HG02678 (cell line): Measurements from ENCODE around the gene HTR2C.
"Not testable (repeated sequence)": the region's sequence is repeated elsewhere in the genome, so short reads cannot be mapped to it uniquely, and the experiment has no call there.

ENCODE experiments used
- ATAC-seq: cut with Tn5 transposase; IDR thresholded peaks from one replicate; pipeline ENCODE4 v1.9.1; 2021; ENCODE audit warnings: mild to moderate bottlenecking, moderate library complexity; ENCODE audit not compliant: unreplicated experiment

Gene HTR2C

DNA sequence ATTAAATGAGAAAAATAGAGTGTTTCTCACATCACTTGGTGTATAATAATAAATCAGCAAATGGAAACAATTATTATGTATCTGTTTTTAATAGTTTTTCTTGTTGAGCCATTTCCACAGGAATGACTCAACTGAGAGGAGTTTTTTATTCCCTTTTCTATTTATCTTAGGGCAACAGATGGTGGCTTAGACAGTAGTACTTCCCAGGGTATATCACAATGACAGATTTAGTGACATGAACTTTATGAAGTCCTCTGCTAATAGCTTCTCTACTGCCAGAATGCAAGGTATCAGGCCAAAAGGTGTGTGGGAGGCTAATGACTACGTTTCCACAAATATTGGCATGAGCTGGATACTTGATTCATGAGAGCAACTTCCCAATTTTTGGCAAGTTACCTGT lies 126.7 kb downstream of the HTR2C start:
- ATAC-seq: no peak

DNA sequence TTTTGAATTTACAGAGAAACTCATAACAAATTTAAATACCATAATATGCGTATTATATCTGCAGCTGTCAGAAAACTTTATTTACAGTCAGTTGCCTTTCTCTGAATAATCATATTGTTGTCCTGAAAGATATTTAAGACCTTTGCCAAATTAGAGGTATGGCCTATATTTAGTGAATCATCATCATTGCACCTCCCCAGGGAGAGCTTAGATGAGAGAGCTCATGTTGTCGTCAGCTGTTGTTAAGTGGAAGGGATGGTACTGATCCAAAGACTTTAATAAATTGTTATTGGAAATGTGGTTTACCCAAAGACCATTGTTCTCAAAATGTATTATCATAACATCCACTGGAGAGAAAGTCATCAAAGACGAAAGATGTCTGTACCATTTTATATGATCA lies 128.6 kb downstream of the HTR2C start:
- ATAC-seq: no peak

DNA sequence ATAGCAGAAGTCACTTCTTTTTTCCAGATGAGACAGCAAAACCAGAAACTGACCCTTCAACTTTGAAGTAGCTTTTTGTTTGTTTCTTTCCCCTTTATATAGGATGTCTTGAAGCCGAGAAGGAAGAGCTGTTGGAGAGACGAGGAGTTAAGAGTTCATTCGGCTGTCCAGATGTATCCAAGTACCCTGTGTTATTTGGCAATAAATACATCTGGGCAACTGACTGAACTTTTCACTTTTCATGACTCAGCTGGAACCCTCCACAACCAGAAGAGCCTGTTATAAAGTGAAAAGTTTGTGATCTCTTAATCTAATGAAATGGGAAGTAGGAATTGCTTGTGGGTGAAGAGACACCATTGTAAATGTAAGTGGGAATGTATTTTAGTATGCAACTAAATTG lies 131.2 kb downstream of the HTR2C start:
- no peak for ATAC-seq

DNA sequence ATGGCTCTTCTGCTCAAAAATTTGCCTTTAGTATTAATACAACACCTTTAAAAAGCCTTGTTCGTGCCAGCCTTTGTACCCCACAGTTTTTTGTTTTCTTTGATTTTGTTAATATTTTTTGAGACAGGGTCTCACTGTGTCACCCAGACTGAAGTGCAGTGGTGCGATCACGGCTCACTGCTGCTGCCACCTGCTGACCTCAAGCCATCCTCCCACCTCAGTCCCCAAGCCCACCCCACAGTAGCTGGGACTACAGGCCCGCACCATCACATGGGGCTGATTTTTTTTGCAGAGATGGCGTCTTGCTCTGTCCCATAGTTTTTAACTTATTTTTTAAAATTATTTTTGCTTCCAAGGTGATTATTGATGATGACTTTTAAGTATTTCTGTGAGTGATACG lies 134.0 kb downstream of the HTR2C start:
- no peak for ATAC-seq

DNA sequence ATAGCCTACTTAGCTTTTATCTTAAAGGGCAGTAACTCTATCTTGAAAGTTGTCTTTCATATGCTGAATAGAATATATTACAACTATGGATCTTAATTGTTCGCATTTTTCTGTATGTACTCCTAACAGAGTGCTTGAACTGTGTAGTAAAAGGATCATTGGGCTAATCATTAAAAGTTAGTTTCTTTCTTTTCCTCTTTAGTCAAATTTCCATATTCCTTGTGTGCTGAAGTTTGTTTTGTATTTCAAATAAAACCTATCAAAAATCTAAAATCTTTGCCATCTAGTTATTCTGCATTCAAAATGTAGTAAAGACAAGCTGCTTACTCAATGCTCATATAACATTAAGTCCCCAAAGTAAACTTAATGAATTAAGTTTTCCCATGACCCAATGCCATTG lies 182.7 kb downstream of the HTR2C start:
- no peak for ATAC-seq

DNA sequence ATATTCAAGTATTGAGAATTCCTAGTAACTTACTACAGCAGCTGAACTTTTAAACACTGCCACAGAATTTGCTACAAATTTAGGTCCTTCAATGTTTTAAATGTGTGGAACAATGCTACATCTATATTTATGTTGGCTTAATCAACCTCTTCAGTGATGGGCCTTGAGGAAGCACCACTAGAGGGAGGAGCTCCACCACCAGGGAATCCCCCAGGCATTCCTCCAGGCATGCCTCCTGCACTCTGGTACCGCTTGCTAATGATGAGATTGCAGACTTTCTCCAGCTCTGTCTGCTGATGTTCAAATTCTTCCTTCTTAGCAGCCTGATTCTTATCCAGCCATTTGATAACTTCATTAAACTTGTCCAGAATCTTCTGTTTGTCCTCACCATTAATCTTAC lies 190.8 kb downstream of the HTR2C start:
- no peak for ATAC-seq

DNA sequence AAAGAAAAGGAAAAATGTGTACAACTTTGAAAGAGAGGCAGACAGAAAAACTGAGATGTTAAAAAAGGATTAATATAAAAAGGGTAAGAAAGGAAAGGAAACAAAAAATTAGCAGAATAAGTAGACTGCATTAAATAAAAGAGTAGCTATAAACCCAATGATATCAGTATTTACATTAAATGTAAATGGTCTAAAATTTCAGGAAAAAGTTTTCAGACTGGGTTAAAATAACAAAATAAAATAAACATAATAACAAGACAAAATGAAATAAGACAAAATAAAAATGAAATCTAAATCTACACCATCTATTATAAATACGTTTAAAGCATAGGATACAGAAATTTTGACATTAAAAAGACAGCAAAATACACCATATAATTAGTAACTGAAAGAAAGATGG lies 199.0 kb downstream of the HTR2C start:
- no peak for ATAC-seq

DNA sequence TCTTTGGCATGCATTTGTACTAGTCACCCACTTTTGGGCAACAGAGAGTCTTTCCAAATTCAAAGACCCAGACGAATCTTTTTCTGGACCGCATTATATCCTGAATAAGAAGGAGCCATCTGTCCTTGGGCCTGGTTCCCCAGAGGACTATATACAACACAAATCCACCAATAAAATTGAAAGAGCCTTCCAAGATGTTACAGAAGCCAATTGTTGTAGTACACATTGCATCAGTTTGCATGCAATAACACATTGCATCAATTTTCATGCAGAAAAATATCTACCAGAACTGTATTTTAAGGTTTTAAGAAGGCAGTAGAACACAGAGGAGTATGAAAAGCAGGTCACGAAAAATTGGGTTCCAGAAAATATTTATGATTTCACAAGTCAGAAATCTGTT lies 203.2 kb downstream of the HTR2C start:
- ATAC-seq: no peak

DNA sequence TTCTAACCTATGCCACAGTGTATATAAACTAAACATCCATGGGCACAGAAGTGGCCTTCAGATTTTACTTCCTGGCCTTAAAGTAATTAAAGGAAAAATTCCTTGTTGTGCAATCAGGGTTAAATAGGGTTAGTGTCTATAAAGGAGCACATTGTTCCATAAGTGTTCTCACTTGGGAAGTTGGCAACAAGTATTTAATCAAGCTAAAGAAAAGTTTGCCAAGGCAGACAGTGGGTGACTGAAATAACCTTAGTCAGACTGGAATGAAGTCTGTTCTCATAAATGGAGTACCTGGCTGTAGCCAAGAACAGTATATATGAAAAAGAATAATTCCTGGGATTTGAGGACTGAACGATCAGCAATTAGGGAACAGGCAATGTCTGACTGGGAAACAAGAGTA lies 213.6 kb downstream of the HTR2C start:
- ATAC-seq: no peak

DNA sequence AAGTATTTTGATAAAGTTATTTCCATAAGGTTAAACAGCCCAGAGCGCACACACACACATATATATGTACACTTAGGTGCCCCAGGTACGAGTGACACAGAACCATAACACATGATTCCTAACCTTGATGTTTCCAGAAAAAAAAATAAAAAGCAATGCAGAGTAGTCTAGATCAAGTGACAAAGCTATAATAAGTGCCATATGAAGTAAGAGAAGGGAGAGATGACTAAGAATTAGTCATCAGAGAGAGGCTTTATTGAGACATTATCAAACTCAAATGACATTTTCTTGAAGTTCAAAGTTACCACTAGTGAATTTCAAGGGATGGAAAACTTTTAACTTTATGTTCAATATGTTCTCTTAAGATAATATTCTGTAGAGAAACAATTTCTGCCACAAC lies 215.0 kb downstream of the HTR2C start:
- no peak for ATAC-seq

DNA sequence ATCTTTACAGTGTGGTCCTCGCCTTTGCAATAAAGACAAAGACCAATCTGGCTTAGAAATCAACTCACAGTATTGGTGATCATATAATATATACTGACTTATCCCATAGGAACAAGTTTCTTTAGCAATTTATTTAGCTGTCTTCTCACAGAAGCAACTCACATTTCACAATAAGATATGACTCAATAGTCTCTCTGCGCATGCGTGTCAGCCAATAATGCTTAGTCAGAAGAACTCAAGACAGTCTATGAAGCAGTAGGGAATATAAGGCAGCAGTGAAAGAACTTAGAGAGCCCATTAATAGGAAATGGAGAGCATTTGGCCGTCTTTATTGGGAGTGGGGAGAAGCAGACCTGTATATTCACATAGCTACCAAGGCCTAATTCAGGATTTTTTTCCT lies 216.8 kb downstream of the HTR2C start:
- no peak for ATAC-seq

DNA sequence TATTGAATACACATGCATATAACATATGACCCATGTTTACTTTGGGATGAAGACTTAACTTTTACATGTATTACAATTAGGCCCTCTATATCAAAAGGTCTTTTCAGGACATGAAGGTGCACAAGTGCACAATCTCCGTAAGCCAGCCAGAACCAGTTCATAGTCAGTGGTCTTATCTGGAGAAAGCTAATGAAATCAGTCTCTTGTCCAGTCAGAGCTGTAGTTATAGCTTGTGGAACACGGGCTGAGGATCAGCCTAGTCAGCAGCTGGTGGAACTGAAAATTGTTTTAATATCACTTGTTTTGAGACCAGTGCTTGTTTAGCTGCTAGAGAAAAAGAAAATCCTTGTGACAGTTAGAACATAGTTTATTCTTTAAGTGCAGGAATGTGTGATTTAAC lies 235.6 kb downstream of the HTR2C start:
- ATAC-seq: no peak

DNA sequence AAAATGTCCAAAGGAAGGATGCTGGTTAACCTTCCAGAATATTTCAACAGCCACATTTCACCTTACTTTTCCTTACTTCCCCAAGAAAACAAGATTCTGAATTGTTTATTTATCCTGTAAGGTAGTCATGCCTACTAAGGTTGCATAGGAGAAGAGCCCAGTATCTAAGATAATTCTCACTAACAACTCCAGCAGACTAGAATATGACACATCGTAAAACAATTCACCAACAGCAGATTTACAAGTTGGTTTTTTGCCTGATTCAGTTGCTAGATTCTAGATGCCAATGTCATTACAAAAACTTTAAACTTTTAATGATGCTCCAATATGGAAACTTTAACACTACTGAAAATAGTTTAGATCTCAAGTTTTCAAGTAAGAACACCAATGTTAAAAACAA lies 257.2 kb downstream of the HTR2C start:
- ATAC-seq: no peak

DNA sequence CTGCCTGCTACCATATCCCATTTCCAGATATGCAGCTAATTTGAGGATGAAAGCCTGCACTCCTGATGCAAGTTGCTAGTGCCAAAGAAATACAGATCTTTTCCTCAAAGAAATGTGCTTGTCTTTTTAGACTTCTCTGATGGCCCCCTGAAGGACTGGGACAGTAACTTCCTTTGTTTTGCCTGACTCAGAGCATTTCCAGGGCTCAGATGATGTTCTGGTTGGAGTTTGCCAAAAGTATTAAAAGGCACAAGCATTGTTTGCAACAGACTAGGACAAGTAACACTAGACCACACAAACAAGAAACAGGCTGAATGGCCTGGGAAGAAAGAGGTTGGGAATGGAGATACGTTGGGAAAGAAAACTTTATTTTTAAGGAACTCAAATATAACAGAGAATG lies 258.3 kb downstream of the HTR2C start:
- ATAC-seq: no peak

DNA sequence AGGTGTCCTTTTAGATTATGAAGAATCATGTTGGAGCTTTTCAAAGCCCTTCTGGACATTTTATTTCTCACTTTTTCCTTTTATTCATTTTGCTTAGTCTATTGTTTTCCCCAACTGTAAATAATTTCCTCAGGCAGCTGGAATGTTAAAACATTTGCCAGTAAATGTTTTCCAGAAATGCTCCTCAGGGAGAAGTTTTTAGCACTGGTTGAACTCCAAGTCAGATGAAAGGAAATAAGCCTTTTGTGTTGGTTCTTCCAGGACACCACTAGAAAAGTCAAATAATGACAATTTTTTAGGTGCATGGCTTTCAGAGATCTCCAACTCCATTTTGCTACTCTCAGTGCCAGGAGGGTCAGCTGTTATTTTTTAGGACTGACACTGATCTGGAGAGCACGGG lies 305.6 kb downstream of the HTR2C start:
- ATAC-seq: no peak

DNA sequence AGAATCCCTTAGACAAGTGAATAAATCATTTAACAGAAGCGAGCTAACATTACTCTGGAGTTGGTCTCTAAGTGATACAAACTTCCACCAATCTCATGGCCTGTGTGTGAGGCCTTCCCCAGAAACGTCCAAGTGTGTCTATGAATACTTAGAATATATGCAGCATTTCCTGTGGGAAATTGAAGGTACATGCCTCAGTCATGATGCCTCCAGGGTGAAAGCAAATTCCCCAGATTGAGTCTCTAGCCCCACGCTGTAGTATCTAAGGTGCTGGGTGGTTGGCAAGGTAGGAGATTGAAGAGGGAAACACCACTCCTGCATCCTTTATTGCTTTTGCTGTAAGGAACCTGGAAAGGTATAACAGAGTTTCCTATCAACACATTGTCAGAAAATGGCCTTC lies 319.7 kb downstream of the HTR2C start:
- ATAC-seq: no peak

DNA sequence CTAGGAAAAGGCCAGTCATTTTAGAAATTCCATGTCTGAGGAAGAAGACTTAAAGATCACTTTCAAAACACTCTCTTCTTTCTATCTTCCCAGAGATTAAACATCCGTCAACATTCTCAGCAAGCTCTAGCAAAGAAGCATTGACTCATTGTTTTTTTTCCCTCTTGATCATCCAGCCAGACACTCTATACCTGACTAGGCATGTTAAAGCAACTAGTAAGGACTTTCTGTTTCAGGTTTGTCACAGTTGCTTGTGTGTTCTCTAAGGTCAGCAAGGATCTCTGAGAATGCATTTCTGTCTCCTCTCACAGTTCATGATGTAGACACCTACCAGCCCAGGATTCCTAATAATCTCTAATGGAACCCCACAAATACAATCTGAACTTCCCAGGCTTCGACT lies 321.4 kb downstream of the HTR2C start:
- ATAC-seq: no peak

DNA sequence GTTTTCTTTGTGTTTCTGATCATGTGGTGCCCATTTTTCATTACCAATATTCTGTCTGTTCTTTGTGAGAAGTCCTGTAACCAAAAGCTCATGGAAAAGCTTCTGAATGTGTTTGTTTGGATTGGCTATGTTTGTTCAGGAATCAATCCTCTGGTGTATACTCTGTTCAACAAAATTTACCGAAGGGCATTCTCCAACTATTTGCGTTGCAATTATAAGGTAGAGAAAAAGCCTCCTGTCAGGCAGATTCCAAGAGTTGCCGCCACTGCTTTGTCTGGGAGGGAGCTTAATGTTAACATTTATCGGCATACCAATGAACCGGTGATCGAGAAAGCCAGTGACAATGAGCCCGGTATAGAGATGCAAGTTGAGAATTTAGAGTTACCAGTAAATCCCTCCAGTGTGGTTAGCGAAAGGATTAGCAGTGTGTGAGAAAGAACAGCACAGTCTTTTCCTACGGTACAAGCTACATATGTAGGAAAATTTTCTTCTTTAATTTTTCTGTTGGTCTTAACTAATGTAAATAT lies 323.2 kb downstream of the HTR2C start:
- ATAC-seq: no peak

DNA sequence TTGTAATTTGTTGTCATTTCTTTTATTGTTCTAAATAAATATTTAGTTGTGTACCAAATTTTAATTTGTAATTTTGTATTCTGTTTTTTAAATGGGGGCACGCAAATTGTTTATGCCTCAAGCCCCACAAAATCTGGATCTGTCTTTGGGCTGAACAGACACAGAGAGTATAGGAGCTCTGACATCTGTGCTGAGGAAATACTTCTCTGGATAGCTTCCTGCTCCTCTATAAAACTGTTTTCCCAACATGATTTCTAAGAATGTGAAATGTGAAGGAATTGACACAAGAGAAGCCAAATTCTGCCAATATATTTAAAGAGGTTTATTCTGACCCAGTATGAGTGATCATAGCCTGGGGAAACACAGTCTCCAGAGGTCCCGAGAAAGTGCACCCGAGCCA lies 340.5 kb downstream of the HTR2C start:
- ATAC-seq: no peak

DNA sequence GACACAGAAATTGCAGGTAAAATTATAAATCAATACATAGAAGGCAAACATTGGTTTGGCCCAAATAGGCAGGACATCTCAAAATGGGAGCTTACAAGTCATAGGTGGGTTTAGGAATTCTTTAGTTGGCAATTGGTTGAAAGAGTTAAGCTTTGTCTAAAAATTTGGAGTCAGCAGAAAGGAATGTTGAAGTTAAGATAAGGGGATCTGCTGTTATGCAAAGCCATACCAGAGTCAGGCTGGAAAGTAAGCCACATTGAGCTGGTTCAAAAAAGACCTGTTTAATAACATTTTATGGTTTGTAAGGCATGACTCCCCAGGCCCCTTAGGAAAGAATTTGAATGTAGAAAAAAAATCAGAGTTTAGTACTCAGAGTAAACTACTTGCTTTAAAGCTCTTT lies 341.0 kb downstream of the HTR2C start:
- ATAC-seq: no peak

DNA sequence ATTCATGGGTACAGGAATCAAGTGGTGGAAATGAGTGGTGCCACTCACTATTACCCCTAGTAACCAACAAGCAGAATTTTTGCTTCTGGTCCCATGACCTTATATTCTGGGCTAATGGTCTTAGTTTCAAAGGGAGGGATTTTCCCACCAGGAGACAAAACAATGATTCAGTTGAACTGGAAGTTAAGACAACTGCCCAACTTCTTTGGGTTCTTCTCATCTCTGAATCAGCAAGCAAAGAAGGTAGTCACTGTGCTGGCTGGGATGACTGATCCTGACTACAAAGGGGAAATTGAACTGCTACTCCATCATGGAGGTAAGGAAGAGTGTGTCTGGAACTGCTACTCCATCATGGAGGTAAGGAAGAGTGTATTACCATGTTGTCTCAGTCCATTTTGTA lies 346.3 kb downstream of the HTR2C start:
- no peak for ATAC-seq

DNA sequence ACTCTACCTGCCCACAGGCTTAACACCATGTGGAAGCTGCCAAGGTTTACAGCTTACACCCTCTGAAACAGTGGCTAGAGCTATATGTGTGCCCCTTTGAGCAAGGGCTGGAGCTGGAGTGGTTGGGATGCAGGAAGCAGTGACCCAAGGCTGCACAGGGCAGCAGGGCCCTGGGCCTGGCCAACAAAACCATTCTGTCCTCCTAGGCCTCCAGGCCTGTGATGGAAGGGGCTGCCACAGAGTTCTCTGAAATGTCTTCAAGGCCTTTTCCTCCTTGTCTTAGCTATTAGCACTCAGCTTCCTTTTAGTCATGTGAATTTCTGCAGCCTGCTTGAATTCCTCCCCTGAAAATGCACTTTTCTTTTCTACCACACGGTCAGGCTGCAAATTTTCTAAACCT lies 348.7 kb downstream of the HTR2C start:
- no peak for ATAC-seq

DNA sequence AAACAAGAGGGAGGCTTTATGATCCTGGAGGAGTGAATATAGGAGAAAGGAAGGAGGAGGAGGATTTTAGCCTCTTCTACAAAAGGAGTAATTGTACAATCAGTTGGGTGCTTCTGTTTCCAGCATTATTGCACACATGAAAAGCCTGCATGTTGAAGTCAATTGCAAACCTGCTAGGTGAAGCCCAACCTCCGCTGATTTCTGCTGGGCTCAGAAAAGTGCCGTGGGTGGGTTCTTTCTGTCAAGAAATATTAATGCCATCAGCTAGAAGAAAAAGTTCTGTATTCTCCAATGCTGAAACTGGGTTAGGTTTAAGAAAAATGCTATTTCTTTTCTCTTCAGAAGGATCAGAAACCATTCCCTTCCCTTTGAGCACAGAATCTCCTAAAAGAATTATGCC lies 349.4 kb downstream of the HTR2C start:
- not testable (repeated sequence) for ATAC-seq

DNA sequence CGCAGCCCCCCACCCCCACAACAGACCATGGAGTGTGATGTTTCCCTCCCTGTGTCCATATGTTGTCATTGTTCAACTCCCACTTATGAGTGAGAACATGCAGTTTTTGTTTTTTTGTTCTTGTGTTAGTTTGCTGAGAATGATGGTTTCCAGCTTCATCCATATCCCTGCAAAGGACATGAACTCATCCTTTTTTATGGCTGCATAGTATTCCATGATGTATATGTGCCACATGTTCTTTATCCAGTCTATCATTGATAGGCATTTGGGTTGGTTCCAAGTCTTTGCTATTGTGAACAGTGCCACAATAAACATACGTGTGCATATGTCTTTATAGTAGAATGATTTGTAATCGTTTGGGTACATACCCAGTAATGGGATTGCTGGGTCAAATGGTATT lies 353.2 kb downstream of the HTR2C start:
- ATAC-seq: not testable (repeated sequence)
